Inferior parietal cortex (tissue), 1 donor: ENCODE results near the gene CTIF.
"Not testable (repeated sequence)": the region's sequence is repeated elsewhere in the genome, so short reads cannot be mapped to it uniquely, and the experiment has no call there.

Experiments
- DNase-seq: peaks from one replicate; pipeline ENCODE4 v3.0.0-alpha.2; 2016; ENCODE audit errors: extremely low spot score

Gene CTIF

GRCh38 chr18:48866028-48866733, 327.4 kb downstream of the CTIF start:
- peak; percentile 57 for DNase-seq

DNA sequence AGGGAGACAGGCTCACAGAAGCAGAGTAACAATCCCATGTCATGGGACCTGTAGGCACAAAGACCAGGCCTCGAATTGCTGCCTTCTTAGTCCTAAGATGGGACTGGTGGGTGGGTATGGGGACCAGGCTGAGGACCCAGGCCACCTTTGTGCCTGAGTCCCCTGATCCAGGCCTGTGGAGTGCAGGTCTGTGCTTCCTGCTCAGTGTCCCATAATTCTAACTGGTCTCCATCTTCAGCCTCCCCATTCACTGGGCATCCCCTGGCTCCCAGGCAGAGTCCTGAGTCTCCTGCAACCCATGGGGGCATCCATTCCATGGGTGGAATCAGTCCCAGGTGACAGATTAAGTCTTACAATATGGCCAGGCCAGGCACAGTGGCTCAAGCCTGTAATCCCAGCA, 328.0 kb downstream of the CTIF start:
- DNase-seq: no peak

GRCh38 chr18:48867978-48868377, 329.1 kb downstream of the CTIF start:
- DNase-seq: no peak

GRCh38 chr18:48868468-48869466, 329.9 kb downstream of the CTIF start:
- no peak for DNase-seq

DNA sequence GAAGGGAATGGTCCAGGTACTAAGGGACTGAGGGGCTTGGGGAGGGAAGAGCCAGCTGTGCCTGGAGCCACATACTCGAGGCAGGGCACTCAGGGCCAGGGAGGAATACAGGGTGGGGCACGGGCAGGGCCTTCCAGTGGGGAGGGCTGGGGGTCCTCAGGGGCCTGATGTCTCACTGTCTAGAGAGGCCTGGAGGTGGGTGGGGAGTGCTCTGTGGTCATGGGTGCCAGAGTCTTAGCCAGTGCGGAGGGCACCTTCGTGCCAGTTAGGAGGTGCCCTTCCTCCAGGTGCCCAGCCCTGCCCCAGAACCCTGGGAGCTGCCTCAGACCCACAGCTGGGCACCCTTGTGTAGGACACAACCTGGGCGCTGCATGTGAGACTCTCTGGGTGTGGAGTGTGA, 330.8 kb downstream of the CTIF start:
- no peak for DNase-seq

DNA sequence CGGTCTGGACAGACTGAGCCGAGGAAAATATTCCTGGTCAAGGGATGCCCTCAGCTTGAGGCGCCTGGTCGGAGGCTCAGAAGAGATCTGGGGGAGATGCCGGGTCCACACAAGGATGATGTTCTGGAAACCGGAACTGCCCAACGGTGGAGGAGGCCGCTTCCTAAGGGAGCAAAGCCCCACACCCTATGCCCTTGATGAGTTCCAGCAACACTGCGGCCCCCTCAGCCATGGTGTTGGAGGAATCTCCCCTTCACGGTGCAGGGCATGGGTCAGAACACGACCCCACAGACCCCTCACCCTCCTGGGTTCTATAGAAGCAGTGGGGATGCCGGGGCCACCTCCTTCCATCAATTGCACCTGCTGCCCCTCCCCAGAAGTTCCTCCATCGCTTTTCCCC, 332.1 kb downstream of the CTIF start:
- not testable (repeated sequence) for DNase-seq

DNA sequence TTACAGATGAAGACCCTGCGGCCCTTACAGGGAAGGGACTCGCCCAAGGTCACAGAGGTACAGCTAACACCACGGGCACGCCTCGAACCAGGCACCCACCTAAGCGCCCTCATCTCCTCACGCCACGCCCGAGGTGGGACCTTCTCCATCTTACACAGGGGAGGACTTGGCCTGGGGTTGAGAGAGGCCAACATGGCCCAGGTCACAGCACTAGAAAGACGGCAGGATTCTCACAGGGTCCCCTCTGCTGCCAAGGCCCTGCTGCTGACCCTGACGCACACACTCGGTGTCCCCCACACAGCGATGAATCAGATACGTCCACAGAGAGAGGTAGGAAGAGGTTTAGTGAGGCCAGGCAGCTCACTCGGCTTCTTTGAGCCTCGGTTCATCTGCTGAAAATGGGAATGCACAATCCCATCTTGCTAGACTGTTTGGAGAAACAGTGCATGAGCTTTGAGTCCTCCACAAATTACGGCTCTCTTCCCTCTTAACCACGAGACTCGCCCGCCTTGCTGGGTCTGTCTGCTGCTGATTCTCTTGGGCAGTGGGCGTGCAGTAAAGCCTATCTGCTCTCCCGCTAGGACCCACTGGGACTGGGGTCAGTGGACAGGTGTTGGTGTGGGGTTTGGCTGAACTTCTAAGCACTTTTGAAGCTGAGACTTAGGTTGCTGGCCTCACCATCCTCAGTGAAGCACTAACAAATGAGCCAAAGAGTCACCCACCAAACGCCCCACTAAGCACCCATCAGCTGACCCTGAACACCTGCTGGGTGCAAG, 332.7 kb downstream of the CTIF start:
- no peak for DNase-seq

GRCh38 chr18:48872234-48873145, 333.7 kb downstream of the CTIF start:
- no peak for DNase-seq

- DNase-seq: no peak
These were observed 335.4 kb downstream of the CTIF start for GRCh38 chr18:48874233-48874632.

GRCh38 chr18:48874701-48875162, 335.9 kb downstream of the CTIF start:
- no peak for DNase-seq

DNA sequence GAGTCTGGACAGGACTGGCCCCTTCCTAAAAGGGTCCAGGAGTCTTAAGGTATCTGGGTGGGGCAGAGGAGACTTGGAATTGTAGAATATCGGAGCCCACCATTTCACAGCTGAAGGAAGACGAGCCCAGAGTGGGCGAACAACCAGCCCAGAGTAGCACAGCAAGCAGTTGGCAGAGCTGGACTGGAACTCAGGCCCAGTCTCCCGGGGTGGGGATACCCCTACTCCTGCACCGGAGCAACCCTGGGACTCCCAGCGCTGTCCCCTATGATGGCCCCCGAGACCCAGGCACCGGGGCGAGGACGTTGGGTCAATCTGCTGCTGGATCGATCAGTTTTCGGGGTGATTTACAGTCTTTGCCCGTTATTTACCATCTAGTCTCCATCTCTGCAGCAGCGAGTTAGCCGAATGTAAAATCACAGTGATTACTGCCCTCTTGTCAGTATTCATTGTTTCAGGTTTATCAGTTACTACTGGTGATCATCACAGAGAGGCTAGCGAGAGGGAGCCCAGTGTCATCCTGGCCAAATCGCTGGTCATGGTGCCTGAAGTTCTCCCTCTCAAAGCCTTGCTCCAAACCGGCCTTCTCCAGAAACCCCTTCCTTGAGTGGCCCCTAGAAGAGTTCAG, 336.6 kb downstream of the CTIF start:
- DNase-seq: no peak

DNA sequence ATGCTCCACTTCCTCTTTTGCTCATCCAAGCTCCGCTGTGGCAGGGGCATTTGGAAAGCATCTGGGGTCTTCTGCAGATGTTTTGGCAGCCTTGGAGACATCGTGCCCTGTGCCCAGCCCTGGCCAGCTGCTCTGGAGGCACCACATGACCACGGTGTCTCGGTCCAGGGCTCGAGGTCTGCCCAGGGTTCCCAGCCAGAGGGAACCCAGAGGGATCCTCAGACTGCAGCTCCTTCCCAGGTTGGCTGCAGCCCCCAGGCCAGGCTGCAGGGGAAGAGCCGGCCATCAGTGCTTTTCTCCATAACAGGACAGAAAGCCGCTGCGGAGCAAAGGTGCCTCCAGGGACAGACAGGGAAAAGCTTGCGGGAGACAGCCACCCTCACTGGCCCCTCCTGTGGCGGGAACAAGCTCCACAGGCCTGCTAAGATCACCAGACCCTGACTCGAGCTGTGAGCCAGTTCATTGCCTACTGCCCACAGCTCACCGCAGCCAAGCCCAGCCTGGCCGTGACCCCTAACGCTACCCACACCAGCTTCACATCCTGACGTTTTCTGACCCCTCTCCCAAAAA, 337.2 kb downstream of the CTIF start:
- no peak for DNase-seq

DNA sequence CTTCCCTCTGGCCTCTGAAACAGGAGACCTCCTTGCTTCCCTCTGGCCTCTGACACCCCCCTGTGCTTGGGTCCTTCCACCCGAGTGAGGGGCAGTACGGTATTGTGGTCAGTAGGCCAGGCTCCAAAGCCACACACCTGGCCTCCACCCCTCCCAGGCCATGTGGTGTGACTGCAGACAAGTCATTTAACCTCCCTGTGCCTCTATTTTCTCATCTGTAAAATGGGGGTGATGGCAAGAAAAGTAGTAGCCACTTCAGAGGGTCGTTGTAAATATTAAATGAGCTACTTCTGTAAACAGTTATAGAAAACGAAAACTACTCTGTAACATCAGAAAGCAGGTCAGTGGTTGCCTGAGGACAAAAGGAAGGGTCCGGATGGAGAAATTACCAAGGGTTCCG, 337.8 kb downstream of the CTIF start:
- no peak for DNase-seq

GRCh38 chr18:48877941-48878340, 339.1 kb downstream of the CTIF start:
- no peak for DNase-seq

DNA sequence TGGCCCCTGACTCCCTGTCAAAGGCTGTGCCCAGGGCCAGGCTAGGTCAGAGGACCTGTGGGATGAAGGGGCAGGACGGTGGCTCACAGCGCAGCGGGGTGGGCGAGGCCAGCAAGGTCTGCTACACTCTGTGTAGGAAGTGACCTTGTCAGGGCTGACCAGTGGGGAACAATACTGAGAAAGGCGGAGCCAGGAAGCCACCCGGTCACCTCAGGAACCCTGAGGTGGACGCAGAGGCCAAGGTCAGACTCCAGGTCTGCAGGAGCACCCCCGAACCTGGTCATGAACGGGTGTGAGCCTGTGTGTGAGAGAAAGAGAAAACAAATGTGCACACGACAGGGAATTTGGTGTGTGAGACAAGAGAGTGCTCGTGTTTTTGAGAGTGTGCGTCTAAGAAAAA, 339.6 kb downstream of the CTIF start:
- DNase-seq: no peak

DNA sequence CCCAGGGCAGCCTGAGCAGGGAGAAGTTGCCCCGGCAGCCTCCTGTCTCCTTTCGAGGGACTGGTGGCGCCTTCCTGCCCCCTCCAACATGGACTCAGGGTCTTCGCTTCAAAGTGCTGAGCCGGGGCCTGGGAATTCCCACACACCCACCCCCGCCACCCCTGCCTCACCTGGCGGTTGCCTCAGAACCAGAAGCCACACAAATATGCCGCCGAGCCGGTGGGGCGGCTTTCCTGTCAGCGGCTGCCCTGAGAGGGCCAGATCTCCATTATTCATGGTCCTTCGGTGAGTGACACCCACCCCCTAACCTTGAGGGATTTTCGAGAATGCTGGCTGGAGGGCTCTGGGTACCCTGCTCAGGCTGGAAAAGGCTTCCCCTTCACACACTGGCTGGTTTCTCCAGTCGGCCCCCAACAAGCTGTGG, 340.2 kb downstream of the CTIF start:
- DNase-seq: no peak

DNA sequence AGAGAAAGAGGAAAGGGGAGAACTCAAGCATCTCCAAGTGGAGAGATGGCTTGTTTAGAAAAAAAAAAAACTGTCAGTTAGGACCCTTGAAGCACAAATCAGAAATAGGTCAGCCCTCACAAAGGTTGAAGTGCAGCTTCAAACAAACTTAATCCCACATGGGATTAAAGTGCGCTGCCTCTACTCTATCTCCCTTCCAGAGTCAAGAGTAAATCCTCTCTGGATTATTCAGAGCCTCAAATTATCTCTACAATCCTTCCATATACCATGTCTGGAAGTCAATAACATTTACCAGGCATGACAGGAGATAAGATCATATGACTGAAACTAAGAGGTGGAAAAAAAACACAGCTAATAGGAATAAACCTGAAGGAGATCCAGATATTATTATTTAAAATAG, 342.1 kb downstream of the CTIF start:
- no peak for DNase-seq

- no peak for DNase-seq
These were observed 343.5 kb downstream of the CTIF start for GRCh38 chr18:48882379-48882778.

DNA sequence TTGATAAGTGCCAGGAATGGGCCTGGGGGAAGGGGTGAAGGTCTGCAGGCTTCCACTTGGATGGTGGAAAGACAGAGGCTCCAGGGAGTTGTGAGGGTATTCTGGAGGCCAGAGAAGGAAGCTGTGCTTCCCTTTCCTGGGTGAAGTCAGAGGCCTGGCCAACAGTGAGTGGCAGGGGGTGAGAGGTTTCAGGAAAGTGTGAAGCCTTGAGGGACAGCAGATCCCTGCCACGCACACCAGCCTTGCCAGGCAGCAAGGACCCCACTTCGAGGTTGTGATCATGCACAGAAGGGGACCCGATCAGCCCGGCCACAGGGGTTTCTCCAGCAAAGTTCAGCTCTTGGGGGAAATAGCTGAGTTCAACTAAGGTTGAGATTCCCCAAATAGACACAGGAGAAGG, 345.5 kb downstream of the CTIF start:
- no peak for DNase-seq

- DNase-seq: no peak
These were observed 345.9 kb downstream of the CTIF start for GRCh38 chr18:48884771-48885170.
